Sigmoid colon (tissue), 7 donors: ENCODE measurements around the gene TUBA8. TPM values are rescaled to one million over a fixed set of nuclear protein-coding genes. Genes with fewer than 3 reads are reported as not detected.

Source experiments
- DNase-seq: peaks from one replicate; pipeline ENCODE4 v3.0.0-alpha.2; 2019
- H3K27ac ChIP-seq, 4 donors: fragments of 200-600 bp; sonication (generic); one replicate each; pipeline ENCODE4 v1.5.1; 2016 to 2019; ENCODE audit warnings: mild to moderate bottlenecking in 1 of 4
- H3K27me3 ChIP-seq, 3 donors: fragments of 200-600 bp; sonication (generic); one replicate each; pipeline ENCODE4 v1.5.1; 2019; ENCODE audit warnings: mild to moderate bottlenecking in 1 of 3
- H3K36me3 ChIP-seq, 4 donors: fragments of 200-600 bp; sonication (generic); one replicate each; pipeline ENCODE4 v1.5.1; 2016 to 2019
- H3K4me1 ChIP-seq, 4 donors: fragments of 200-600 bp; sonication (generic); one replicate each; pipeline ENCODE4 v1.5.1; 2017 to 2019
- H3K4me3 ChIP-seq, 4 donors: fragments of 200-600 bp; sonication (generic); one replicate each; pipeline ENCODE4 v1.5.1; 2017 to 2019; ENCODE audit warnings: mild to moderate bottlenecking in 2 of 4, moderate library complexity in 1 of 4
- H3K9me3 ChIP-seq, 4 donors: fragments of 200-600 bp in 3 of 4; sonication (generic) in 3 of 4; one replicate each; pipeline versions ENCODE4 v1.5.1 to v1.6.1; 2013 to 2019
- EP300 ChIP-seq, 4 donors: sonication (generic); formaldehyde crosslinking; IDR thresholded peaks; one replicate each; pipeline ENCODE4 v1.6.1; 2017; ENCODE audit warnings: antibody characterized with exemption in 4 of 4
- POLR2A ChIP-seq, 2 donors: fragments of 450-650 bp; IDR thresholded peaks; one replicate each; pipeline ENCODE4 v1.6.1; 2016; ENCODE audit warnings: antibody characterized with exemption in 2 of 2, mild to moderate bottlenecking in 2 of 2, moderate library complexity in 2 of 2
- POLR2AphosphoS5 ChIP-seq, 4 donors: sonication (generic); formaldehyde crosslinking; IDR thresholded peaks; one replicate each; pipeline ENCODE4 v1.6.1; 2017; ENCODE audit warnings: antibody characterized with exemption in 4 of 4
- WGBS, 2 donors: extraction: QIAGEN DNeasy Blood & Tissue Kit; methylation state at CpG; one replicate each; pipeline ENCODE4 v1.1.7; 2013; 5-methylcytosine and 5-hydroxymethylcytosine counted together
- intact Hi-C: fragments of 100-400 bp; cut with DNase I; formaldehyde crosslinking; loops from one replicate; pipeline ENCODE4 v1.15.1; 2023
- polyA plus RNA-seq, 3 donors: library from polyadenylated mRNA; stranded (reverse); fragments of 200-250 nt; gene quantifications; one replicate each; pipeline ENCODE4 v1.2.3, GENCODE V29; 2013
- total RNA-seq, 4 donors: library from RNA; depleted of rRNA; stranded (reverse); fragments of >200 nt; gene quantifications; one replicate each; pipeline ENCODE4 v1.1.0, GENCODE V29; 2016
- TF ChIP-seq, protein P1 (sequence below), 4 experiments: fragments of 450-650 bp in 3 of 4; fragments of 200-600 bp in 1 of 4; IDR thresholded peaks; one replicate each; pipeline ENCODE4 v1.5.1; 2016 to 2019; ENCODE audit warnings: antibody characterized with exemption in 4 of 4, mild to moderate bottlenecking in 3 of 4, moderate library complexity in 2 of 4
- donor health status: healthy with polysubstance abuse.
- donor health status: Bipolar disorder and iron deficiency.
- donor health status: healthy.

Gene TUBA8
- total and polyA plus RNA-seq, 7 donors, result 0.81 to 3.3 (median 1.1) TPM

DNA sequence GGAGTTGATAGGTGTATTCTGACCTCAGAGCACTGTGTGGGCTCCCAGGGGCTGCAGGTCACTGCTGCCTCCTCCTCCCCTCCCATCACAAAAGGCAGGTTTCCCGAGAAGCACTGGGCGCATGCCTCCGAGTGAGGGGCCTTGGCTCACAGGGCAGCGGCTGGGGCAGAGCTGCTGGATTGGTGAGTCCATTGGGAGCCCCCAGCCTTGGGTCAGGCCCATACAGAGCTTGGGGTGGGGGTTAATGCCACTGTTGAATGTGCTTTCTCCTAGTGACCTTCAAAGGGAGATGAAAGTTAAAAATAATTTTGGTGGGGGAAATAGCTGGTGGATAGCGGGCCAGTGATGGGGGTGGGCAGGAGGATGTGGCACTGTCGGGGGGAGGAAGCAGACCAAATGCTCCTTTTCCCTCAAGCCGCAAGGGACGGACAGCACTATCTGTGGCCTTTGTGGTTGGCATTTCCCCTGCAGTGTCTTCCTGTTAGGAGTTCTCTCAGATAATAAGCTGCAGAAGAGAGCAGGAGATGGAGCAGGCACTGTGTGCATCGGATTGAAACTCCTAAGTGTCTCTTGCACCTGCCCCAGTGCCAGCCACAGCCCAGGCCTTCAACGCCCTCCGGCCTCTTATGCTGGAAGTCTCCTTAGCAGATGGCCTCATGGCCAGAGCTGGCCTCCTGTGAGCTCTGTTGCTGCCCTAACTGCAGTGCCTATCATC lies 3.2 kb downstream of the TUBA8 start:
- DNase-seq, result no peak
- no peak for TF ChIP-seq POLR2AphosphoS5 (IDR thresholded peaks at IDR 0.05)
- no peak for TF ChIP-seq POLR2A (IDR thresholded peaks at IDR 0.05)
- TF ChIP-seq EP300 (IDR thresholded peaks at IDR 0.05), result no peak
- TF ChIP-seq, protein P1, sequence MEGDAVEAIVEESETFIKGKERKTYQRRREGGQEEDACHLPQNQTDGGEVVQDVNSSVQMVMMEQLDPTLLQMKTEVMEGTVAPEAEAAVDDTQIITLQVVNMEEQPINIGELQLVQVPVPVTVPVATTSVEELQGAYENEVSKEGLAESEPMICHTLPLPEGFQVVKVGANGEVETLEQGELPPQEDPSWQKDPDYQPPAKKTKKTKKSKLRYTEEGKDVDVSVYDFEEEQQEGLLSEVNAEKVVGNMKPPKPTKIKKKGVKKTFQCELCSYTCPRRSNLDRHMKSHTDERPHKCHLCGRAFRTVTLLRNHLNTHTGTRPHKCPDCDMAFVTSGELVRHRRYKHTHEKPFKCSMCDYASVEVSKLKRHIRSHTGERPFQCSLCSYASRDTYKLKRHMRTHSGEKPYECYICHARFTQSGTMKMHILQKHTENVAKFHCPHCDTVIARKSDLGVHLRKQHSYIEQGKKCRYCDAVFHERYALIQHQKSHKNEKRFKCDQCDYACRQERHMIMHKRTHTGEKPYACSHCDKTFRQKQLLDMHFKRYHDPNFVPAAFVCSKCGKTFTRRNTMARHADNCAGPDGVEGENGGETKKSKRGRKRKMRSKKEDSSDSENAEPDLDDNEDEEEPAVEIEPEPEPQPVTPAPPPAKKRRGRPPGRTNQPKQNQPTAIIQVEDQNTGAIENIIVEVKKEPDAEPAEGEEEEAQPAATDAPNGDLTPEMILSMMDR (IDR thresholded peaks at IDR 0.05), result no peak
- 58 to 89% methylated on average over 11 of the region's 11 CpGs for WGBS, 2 donors
- no peak overlapping the region for H3K27ac ChIP-seq
- no peak overlapping the region for H3K4me3 ChIP-seq
- no peaks in the 10 kb centered on the region for H3K36me3 ChIP-seq
- no peaks in the 10 kb centered on the region for H3K9me3 ChIP-seq
- intact Hi-C loops, result no loop called here
- peaks cover 0 to 19% (median 16%) of the 10 kb centered on the region in 4 donors for H3K4me1 ChIP-seq
- H3K27me3 ChIP-seq, result peaks cover 5 to 27% (median 10%) of the 10 kb centered on the region in 3 donors

DNA sequence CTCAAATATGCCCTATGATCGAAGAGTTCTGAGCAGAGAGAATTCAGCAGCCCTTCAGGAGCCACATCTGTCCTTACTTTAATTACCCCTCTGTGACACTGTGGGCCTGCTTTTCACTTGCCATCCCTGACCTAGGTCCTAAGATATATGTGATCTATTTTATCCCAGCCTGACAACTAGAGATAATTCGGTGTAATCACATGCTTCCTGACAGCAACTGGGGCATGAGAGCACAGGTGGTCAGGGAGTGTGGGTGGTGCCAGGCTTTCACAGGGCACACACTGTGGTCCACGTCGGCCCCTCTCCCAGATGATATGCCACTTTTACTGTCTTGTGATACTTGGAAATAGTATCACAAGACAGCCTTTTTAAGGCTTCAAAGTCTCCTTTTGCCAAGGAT lies 3.9 kb downstream of the TUBA8 start:
- no peak for DNase-seq
- no peak overlapping the region for H3K27ac ChIP-seq
- H3K4me3 ChIP-seq, result no peak overlapping the region
- H3K4me1 ChIP-seq, result peaks cover 0 to 19% (median 16%) of the 10 kb centered on the region in 4 donors
- H3K27me3 ChIP-seq, result peaks cover 5 to 26% (median 10%) of the 10 kb centered on the region in 3 donors
- TF ChIP-seq EP300 (IDR thresholded peaks at IDR 0.05), result no peak
- WGBS, 2 donors, result 56 to 57% methylated on average over 4 of the region's 4 CpGs
- H3K9me3 ChIP-seq, result no peaks in the 10 kb centered on the region
- no peaks in the 10 kb centered on the region for H3K36me3 ChIP-seq
- intact Hi-C loops, result no loop called here

DNA sequence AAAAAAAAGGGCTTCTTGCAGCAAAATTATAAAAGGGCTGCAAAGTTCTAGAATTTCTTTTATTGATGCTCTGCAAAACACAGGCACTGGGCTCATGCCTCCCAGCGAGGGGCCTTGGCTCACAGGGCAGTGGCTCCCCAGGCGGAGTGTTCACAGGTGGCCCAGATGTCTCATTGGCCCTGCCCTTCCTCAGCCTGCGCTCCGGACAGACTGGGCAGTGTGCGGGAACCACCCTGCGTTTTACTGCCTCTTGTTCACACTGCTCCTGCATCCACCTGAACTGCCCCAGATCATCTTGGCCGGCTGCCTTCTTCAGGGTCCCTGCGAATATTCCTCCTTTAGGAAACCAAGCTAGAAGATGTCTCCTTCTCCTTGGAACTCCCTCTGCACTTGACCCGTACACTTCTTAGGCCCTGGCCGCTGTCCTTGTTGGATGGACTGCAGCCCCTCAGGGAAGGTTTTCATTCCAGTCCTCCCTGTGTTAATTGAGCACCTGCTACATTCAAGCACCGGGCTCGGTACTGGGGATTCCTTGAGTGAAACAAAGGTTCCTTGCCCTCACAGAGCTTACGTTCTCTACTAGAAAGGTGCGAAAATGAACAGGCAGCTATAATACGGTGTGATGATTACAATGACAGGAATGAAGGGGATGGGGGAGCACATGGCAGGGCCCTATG lies 4.5 kb downstream of the TUBA8 start:
- Histone ChIP-seq H3K4me1 (peaks cover 0 to 14% (median 12%) of the 10 kb centered on the region in 4 donors), H3K4me3 (no peak overlapping the region), H3K27ac (no peak overlapping the region), H3K36me3 (no peaks in the 10 kb centered on the region), H3K27me3 (peaks cover 5 to 19% (median 10%) of the 10 kb centered on the region in 3 donors), H3K9me3 (no peaks in the 10 kb centered on the region)
- WGBS, 2 donors, result 85 to 95% methylated on average over 15 of the region's 15 CpGs
- intact Hi-C loops, result no loop called here
- DNase-seq, result no peak
- TF ChIP-seq POLR2A (IDR thresholded peaks at IDR 0.05) (no peak), POLR2AphosphoS5 (IDR thresholded peaks at IDR 0.05) (no peak), EP300 (IDR thresholded peaks at IDR 0.05) (no peak)
- TF ChIP-seq, protein P1 (IDR thresholded peaks at IDR 0.05), result no peak

DNA sequence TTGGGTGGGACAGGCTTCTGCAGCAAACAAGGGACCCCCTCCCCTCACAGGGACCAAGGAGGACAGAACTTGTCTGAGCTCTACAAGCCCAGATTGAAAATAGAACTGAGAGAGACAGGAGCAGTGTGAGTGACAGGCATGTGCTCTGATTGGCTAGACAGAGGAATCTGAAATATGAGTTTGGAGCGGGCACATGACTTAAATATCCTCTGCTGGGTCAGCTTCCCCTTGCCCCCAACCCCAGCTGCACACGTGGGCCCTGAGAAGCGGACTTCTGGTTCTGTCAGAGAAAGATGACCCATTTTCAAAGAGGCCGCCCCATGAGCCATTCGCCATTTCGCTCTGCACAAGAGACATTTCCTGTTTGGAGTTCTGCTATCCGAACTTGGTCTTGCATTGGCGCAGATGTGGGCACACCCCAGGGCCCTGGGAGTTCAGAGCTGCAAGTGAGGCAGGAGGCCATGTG lies 5.3 kb downstream of the TUBA8 start:
- H3K9me3 ChIP-seq, result no peaks in the 10 kb centered on the region
- DNase-seq, result no peak
- no peak overlapping the region for H3K27ac ChIP-seq
- no peak overlapping the region for H3K4me3 ChIP-seq
- H3K27me3 ChIP-seq, result peaks cover 0 to 11% (median 4%) of the 10 kb centered on the region in 3 donors
- no peaks in the 10 kb centered on the region for H3K36me3 ChIP-seq
- no peak for TF ChIP-seq POLR2A (IDR thresholded peaks at IDR 0.05)
- TF ChIP-seq, protein P1 (IDR thresholded peaks at IDR 0.05), result no peak
- no peak for TF ChIP-seq EP300 (IDR thresholded peaks at IDR 0.05)
- no peak for TF ChIP-seq POLR2AphosphoS5 (IDR thresholded peaks at IDR 0.05)
- intact Hi-C loops, result no loop called here
- WGBS, 2 donors, result 80 to 93% methylated on average over 8 of the region's 8 CpGs
- H3K4me1 ChIP-seq, result peaks cover 0 to 6% (median 4%) of the 10 kb centered on the region in 4 donors

DNA sequence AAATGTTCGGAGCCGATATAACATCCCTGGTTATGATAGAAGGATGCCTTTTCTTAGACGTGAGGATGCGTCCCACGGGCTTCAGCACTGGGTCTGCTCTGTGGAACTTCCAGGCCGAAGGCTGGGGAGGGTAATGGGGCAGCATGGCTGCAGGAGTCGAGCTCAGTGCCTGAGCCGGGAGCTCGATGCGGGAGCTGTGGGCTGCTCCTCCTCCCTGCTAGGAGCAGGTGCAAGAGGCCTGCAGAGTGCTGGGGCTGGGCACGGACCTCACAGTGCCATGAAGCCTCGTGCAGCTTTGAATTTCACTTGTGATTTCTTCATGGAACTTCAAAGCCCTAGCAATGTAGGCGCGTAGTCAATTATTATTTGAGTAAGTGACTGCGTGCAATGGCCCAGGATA lies 6.0 kb downstream of the TUBA8 start:
- TF ChIP-seq, protein P1 (IDR thresholded peaks at IDR 0.05), result no peak
- TF ChIP-seq POLR2A (IDR thresholded peaks at IDR 0.05), result no peak
- DNase-seq, result no peak
- intact Hi-C loops, result no loop called here
- Histone ChIP-seq H3K27me3 (peaks cover 0 to 4% (median 0%) of the 10 kb centered on the region in 3 donors), H3K36me3 (no peaks in the 10 kb centered on the region), H3K27ac (no peak overlapping the region), H3K9me3 (no peaks in the 10 kb centered on the region), H3K4me1 (no peaks in the 10 kb centered on the region), H3K4me3 (no peak overlapping the region)
- WGBS, 2 donors, result 93% methylated on average over 15 of the region's 15 CpGs
